AG04449 (cell line): ENCODE results near the gene ITPRID2.

Experiments
- CTCF ChIA-PET: fragments of 350-600 bp; formaldehyde crosslinking; extraction: SDS; loops from one replicate; lab custom pipeline; 2021; ENCODE audit warnings: antibody characterized with exemption; lab: Yijun Ruan, JAX
- POLR2A ChIA-PET: fragments of 400-600, 350-600 bp; formaldehyde crosslinking; extraction: SDS; loops from one replicate; lab custom pipeline; 2020; ENCODE audit warnings: antibody characterized with exemption, inconsistent platforms; lab: Yijun Ruan, JAX
- DNase-seq: peaks from one replicate; pipeline ENCODE4 v3.0.0-alpha.2; 2010; ENCODE audit warnings: low read depth, low spot score
- H3K4me3 ChIP-seq: 2 replicates; pipeline ENCODE4 v1.5.1; 2011; ENCODE audit warnings: low read depth, mild to moderate bottlenecking, control low read depth, low read length
- TF ChIP-seq, protein P1 (sequence below): IDR thresholded peaks from one replicate; pipeline ENCODE4 v1.5.1; 2011; ENCODE audit warnings: mild to moderate bottlenecking, moderate library complexity, low read length, control low read depth, inconsistent platforms; ENCODE audit not compliant: insufficient read depth; ENCODE audit errors: missing control alignments

The ITPRID2 gene

DNA sequence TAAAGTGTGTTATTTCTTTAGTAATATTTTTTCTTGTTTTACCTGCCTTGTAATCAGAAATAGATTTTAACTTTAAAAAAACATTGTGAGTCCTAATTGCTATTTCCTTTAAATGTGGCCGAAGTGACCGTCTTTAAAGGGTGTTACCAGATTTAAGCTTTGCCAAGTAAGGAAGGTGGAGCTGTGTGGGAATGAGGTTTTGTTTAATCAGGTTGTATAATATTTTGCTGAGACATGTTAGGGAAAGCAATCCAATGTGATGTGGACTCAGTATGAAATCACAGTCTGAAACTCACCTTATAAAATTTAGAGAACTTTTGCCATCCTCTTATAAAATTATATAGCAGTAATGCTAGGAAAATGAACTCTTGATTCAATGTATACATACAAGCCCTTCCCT lies 32.9 kb upstream of the ITPRID2 start:
- no peak overlapping the region for H3K4me3 ChIP-seq
- POLR2A ChIA-PET, result interaction anchor here (0.7 kb wide), 1 partner anchor 44 kb away, joined by 3 read pairs; no protein-coding TSS in a partner anchor
- CTCF ChIA-PET, result interaction anchor here (0.9 kb wide), 1 partner anchor 8 kb away, joined by 3 read pairs; no protein-coding TSS in a partner anchor
- DNase-seq, result no peak
- TF ChIP-seq, protein P1, sequence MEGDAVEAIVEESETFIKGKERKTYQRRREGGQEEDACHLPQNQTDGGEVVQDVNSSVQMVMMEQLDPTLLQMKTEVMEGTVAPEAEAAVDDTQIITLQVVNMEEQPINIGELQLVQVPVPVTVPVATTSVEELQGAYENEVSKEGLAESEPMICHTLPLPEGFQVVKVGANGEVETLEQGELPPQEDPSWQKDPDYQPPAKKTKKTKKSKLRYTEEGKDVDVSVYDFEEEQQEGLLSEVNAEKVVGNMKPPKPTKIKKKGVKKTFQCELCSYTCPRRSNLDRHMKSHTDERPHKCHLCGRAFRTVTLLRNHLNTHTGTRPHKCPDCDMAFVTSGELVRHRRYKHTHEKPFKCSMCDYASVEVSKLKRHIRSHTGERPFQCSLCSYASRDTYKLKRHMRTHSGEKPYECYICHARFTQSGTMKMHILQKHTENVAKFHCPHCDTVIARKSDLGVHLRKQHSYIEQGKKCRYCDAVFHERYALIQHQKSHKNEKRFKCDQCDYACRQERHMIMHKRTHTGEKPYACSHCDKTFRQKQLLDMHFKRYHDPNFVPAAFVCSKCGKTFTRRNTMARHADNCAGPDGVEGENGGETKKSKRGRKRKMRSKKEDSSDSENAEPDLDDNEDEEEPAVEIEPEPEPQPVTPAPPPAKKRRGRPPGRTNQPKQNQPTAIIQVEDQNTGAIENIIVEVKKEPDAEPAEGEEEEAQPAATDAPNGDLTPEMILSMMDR, result no peak

GRCh38 chr2:181859123-181859522 lies 32.4 kb upstream of the ITPRID2 start:
- no peak for DNase-seq
- ChIA-PET CTCF (interaction anchor here (0.9 to 1.6 kb wide), 2 partner anchors 9 to 32 kb away, joined by 3 to 5 read pairs; partner anchors contain the start of gene ITPRID2), POLR2A (interaction anchor here (0.7 kb wide), 1 partner anchor 43 kb away, joined by 3 read pairs; no protein-coding TSS in a partner anchor)
- TF ChIP-seq, protein P1, result no peak
- H3K4me3 ChIP-seq, result no peak overlapping the region

GRCh38 chr2:181859803-181860202 lies 31.7 kb upstream of the ITPRID2 start:
- no peak for DNase-seq
- CTCF ChIA-PET, result interaction anchor here (0.7 to 1.6 kb wide), 4 partner anchors 9 to 32 kb away, joined by 3 to 5 read pairs (median 3); partner anchors contain the start of gene ITPRID2
- POLR2A ChIA-PET, result no interaction called here
- H3K4me3 ChIP-seq, result no peak overlapping the region
- TF ChIP-seq, protein P1, result no peak

DNA sequence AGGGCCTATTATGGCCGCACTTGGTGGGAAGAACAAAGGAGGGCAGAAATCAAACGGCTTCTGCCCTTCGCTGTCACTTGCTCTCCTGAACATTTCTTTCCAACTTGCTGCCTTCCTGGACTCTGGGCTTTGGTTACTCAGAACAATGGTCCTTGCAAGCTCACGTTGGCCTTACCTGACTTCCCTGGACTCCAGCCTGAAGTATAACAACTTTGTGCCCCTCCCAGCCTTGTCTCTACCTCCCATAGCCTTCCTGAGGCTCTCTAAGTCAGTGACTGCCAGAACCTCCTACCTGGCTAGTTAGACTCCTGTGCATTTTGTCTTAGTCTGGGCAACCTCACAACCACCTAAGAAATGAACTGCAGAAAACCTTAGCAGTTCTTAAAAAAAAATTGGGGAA lies 30.2 kb upstream of the ITPRID2 start:
- TF ChIP-seq, protein P1, result no peak
- ChIA-PET POLR2A (no interaction called here), CTCF (no interaction called here)
- no peak for DNase-seq
- no peak overlapping the region for H3K4me3 ChIP-seq

GRCh38 chr2:181862583-181863281 lies 28.8 kb upstream of the ITPRID2 start:
- no peak for DNase-seq
- no peak overlapping the region for H3K4me3 ChIP-seq
- TF ChIP-seq, protein P1, result no peak
- POLR2A ChIA-PET, result no interaction called here
- CTCF ChIA-PET, result no interaction called here

- TF ChIP-seq, protein P1, result no peak
- H3K4me3 ChIP-seq, result no peak overlapping the region
- ChIA-PET POLR2A (no interaction called here), CTCF (interaction anchor here (1.2 kb wide), 1 partner anchor 32 kb away, joined by 3 read pairs; no protein-coding TSS in a partner anchor)
- DNase-seq, result no peak
Measured at GRCh38 chr2:181872178-181872577, 19.4 kb upstream of the ITPRID2 start.
